ENCODE data around the gene C16orf87.

DNA sequence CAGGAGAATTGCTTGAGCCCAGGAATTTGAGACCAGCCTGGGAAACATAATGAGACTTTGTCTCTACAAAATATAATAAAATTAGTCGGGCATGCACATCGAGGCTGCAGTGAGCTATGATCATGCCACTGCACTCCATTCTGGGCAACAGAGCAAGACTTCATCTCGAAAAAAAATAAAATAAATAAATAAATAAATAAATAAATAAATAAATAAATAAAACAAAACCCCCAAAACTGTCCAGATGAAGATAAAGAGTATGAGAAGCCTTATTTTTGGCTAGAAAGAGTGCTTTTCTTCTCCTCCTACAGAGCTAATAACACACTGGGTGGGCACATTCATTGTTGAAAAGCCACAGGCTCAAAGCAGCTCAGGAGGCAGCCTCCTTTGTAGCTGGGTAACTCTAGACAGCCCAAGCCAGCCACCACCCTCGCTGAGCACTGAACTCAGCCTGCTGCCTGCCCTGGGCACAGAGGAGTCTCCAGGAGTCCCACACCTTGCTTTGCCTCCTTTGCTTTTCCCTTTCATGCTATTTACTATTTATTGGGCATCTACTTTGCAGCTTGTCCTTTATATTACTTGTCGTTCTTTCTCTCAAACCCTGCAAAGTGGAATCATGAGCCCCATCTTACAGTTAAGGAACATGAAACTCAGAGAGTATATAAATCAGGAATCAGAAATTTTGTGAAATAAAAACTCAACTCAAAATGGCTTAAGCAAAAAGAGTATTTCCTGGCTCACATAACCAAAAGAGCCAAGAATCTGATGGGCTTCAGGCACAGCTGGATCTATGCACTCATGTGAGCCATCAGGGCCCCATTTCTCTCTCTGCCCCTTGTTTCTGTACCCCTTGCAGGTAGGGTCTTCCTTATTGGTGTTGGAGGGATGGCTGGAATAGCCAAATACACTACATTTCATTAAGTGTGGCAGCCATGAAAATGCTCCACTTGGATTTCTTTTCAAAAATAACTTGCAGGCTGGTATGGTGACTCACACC is 18.1 kb upstream of the C16orf87 start:
- TF ChIP-seq HDAC2 (IDR thresholded peaks at IDR 0.05), result no peak
- TF ChIP-seq, protein P1, sequence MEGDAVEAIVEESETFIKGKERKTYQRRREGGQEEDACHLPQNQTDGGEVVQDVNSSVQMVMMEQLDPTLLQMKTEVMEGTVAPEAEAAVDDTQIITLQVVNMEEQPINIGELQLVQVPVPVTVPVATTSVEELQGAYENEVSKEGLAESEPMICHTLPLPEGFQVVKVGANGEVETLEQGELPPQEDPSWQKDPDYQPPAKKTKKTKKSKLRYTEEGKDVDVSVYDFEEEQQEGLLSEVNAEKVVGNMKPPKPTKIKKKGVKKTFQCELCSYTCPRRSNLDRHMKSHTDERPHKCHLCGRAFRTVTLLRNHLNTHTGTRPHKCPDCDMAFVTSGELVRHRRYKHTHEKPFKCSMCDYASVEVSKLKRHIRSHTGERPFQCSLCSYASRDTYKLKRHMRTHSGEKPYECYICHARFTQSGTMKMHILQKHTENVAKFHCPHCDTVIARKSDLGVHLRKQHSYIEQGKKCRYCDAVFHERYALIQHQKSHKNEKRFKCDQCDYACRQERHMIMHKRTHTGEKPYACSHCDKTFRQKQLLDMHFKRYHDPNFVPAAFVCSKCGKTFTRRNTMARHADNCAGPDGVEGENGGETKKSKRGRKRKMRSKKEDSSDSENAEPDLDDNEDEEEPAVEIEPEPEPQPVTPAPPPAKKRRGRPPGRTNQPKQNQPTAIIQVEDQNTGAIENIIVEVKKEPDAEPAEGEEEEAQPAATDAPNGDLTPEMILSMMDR (IDR thresholded peaks at IDR 0.05), result no peak
- TF ChIP-seq, protein P2, sequence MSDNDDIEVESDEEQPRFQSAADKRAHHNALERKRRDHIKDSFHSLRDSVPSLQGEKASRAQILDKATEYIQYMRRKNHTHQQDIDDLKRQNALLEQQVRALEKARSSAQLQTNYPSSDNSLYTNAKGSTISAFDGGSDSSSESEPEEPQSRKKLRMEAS (IDR thresholded peaks at IDR 0.05), result no peak
